ENCODE data around the gene NELL2. TPM values are rescaled to one million over a fixed set of nuclear protein-coding genes. Genes with fewer than 3 reads are reported as not detected.
"Not testable (repeated sequence)": the region's sequence is repeated elsewhere in the genome, so short reads cannot be mapped to it uniquely, and the experiment has no call there.

The NELL2 gene
- total and polyA plus RNA-seq, 8 donors: 0.50 to 133 (median 3.1) TPM

GRCh38 chr12:44697511-44697910 is 178.6 kb downstream of the NELL2 start:
- no peak for DNase-seq
- no peaks in the 10 kb centered on the region for H3K9me3 ChIP-seq
- H3K4me3 ChIP-seq: no peak overlapping the region
- H3K36me3 ChIP-seq: no peaks in the 10 kb centered on the region
- TF ChIP-seq POLR2A (IDR thresholded peaks at IDR 0.05): no peak
- no peak for TF ChIP-seq CTCF (IDR thresholded peaks at IDR 0.05)
- TF ChIP-seq EP300 (IDR thresholded peaks at IDR 0.05): no peak
- TF ChIP-seq POLR2AphosphoS5 (IDR thresholded peaks at IDR 0.05): no peak
- H3K4me1 ChIP-seq: no peaks in the 10 kb centered on the region
- no peak overlapping the region for H3K27ac ChIP-seq
- no peaks in the 10 kb centered on the region for H3K27me3 ChIP-seq
- intact Hi-C loops (cut with DNase I; ENCODE audit: low total_unique reads): no loop called here
- 24 to 38% (median 34%) methylated on average over 2 of the region's 2 CpGs for WGBS, 5 donors

- no peaks in the 10 kb centered on the region for H3K9me3 ChIP-seq
- intact Hi-C loops (cut with DNase I; ENCODE audit: low total_unique reads): no loop called here
These were observed 179.6 kb downstream of the NELL2 start for GRCh38 chr12:44696542-44696941.

GRCh38 chr12:44694017-44694416 is 182.1 kb downstream of the NELL2 start:
- 55 to 71% (median 69%) methylated on average over 4 of the region's 4 CpGs for WGBS, 5 donors
- Histone ChIP-seq H3K4me3 (no peak overlapping the region), H3K9me3 (no peaks in the 10 kb centered on the region), H3K27ac (no peak overlapping the region), H3K36me3 (no peaks in the 10 kb centered on the region), H3K4me1 (no peaks in the 10 kb centered on the region), H3K27me3 (no peaks in the 10 kb centered on the region)
- TF ChIP-seq POLR2AphosphoS5 (IDR thresholded peaks at IDR 0.05) (no peak), POLR2A (IDR thresholded peaks at IDR 0.05) (no peak), CTCF (IDR thresholded peaks at IDR 0.05) (no peak), EP300 (IDR thresholded peaks at IDR 0.05) (no peak)
- intact Hi-C loops (cut with DNase I; ENCODE audit: low total_unique reads): no loop called here
- no peak for DNase-seq

More at GRCh38 chr12:44696542-44696941, 179.6 kb downstream of the NELL2 start:
- no peak overlapping the region for H3K4me3 ChIP-seq
- no peaks in the 10 kb centered on the region for H3K4me1 ChIP-seq
- no peaks in the 10 kb centered on the region for H3K36me3 ChIP-seq
- H3K27me3 ChIP-seq: no peaks in the 10 kb centered on the region
- H3K27ac ChIP-seq: no peak overlapping the region
- DNase-seq: no peak
- TF ChIP-seq POLR2AphosphoS5 (IDR thresholded peaks at IDR 0.05) (no peak), POLR2A (IDR thresholded peaks at IDR 0.05) (no peak), EP300 (IDR thresholded peaks at IDR 0.05) (no peak), CTCF (IDR thresholded peaks at IDR 0.05) (no peak)

- Histone ChIP-seq H3K36me3 (no peaks in the 10 kb centered on the region), H3K4me3 (no peak overlapping the region), H3K27ac (no peak overlapping the region), H3K4me1 (no peaks in the 10 kb centered on the region), H3K27me3 (no peaks in the 10 kb centered on the region), H3K9me3 (peaks cover 0 to 8% (median 5%) of the 10 kb centered on the region in 4 donors)
- no peak for DNase-seq
- 81 to 87% (median 85%) methylated on average over 3 of the region's 3 CpGs for WGBS, 5 donors
- TF ChIP-seq POLR2AphosphoS5 (IDR thresholded peaks at IDR 0.05) (no peak), POLR2A (IDR thresholded peaks at IDR 0.05) (no peak), EP300 (IDR thresholded peaks at IDR 0.05) (no peak), CTCF (IDR thresholded peaks at IDR 0.05) (no peak)
- intact Hi-C loops (cut with DNase I; ENCODE audit: low total_unique reads): no loop called here
These were observed 186.5 kb downstream of the NELL2 start for GRCh38 chr12:44689587-44689986.

- intact Hi-C loops (cut with DNase I; ENCODE audit: low total_unique reads); H3K27ac ChIP-seq; DNase-seq; H3K36me3 ChIP-seq; H3K9me3 ChIP-seq; H3K4me1 ChIP-seq; H3K4me3 ChIP-seq; H3K27me3 ChIP-seq: not testable (repeated sequence)
- 91 to 95% (median 92%) methylated on average over 18 to 22 of the region's 22 CpGs for WGBS, 5 donors
These were observed 189.2 kb downstream of the NELL2 start for GRCh38 chr12:44686821-44687432.

All from stomach (tissue), 9 donors.